ENCODE results near the gene NRM.
A peak's percentile ranks its signal among the peaks of the same experiment; 100 is the strongest.

GRCh38 chr6:30721198-30722024 lies 30.6 kb upstream of the NRM start:
- TF ChIP-seq POLR2AphosphoS5 (IDR thresholded peaks at IDR 0.05; ENCODE audit: low read depth), result peak; percentile 76
- no peak for TF ChIP-seq CTCF (IDR thresholded peaks at IDR 0.05; ENCODE audit: insufficient read depth, low read length)
- TF ChIP-seq GABPA (IDR thresholded peaks at IDR 0.05; ENCODE audit: low read depth), result no peak
- no peak for TF ChIP-seq REST (IDR thresholded peaks at IDR 0.05; ENCODE audit: insufficient replicate concordance, low read depth)
